Right lobe of liver (tissue), 6 donors: ENCODE measurements around the gene MRPL24. TPM values are rescaled to one million over a fixed set of nuclear protein-coding genes. Genes with fewer than 3 reads are reported as not detected.

Experiments
- ATAC-seq, 4 donors: fragments of 200-7000 bp; cut with Tn5 transposase; one replicate each; pipeline ENCODE4 v1.9.1; 2020; ENCODE audit warnings: mild to moderate bottlenecking in 4 of 4, moderate library complexity in 4 of 4
- DNase-seq, 3 donors: peaks; one replicate each; pipeline ENCODE4 v3.0.0-alpha.2; 2020
- H3K27ac ChIP-seq, 3 donors: fragments of 200-600 bp; one replicate each; pipeline ENCODE4 v1.8.0; 2022
- H3K27me3 ChIP-seq, 2 donors: fragments of 200-600 bp; one replicate each; pipeline ENCODE4 v1.8.0; 2022
- H3K36me3 ChIP-seq, 4 donors: fragments of 200-600 bp; sonication (generic) in 1 of 4; one replicate each; pipeline versions ENCODE4 v1.5.1 to v1.8.0; 2017 to 2022; ENCODE audit warnings: control low read depth in 1 of 4
- H3K4me1 ChIP-seq, 4 donors: fragments of 200-600 bp; sonication (generic) in 1 of 4; one replicate each; pipeline versions ENCODE4 v1.5.1 to v1.8.0; 2017 to 2022; ENCODE audit warnings: control low read depth in 1 of 4
- H3K4me3 ChIP-seq, 3 donors: fragments of 200-600 bp; one replicate each; pipeline ENCODE4 v1.8.0; 2022
- H3K9me3 ChIP-seq, 4 donors: fragments of 200-600 bp; sonication (generic) in 1 of 4; one replicate each; pipeline versions ENCODE4 v1.5.1 to v1.8.0; 2017 to 2022; ENCODE audit warnings: control low read depth in 1 of 4
- CTCF ChIP-seq, 4 donors: fragments of 200-600 bp in 3 of 4; fragments of 450-650 bp in 1 of 4; IDR thresholded peaks; one replicate each; pipeline versions ENCODE4 v1.5.1 to v1.8.0; 2016 to 2022; ENCODE audit warnings: antibody characterized with exemption in 4 of 4, mild to moderate bottlenecking in 2 of 4
- POLR2A ChIP-seq: fragments of 450-650 bp; IDR thresholded peaks from one replicate; pipeline ENCODE4 v1.6.1; 2017; ENCODE audit warnings: antibody characterized with exemption, mild to moderate bottlenecking
- WGBS: methylation state at CpG from one replicate; pipeline ENCODE4 v1.1.6; 2018; ENCODE audit warnings: low coverage, low lambda C conversion rate; ENCODE audit not compliant: insufficient coverage; ENCODE audit errors: missing lambda C conversion rate; 5-methylcytosine and 5-hydroxymethylcytosine counted together
- intact Hi-C, 2 donors: fragments of 100-400 bp; cut with DNase I; formaldehyde crosslinking; loops; one replicate each; pipeline versions ENCODE4 v1.11.2 to v1.14.1; 2022
- total RNA-seq, 6 experiments: library from RNA; depleted of rRNA in 2 of 6; stranded (reverse); fragments of >200 nt in 2 of 6; fragmentation: NEBNext Ultra II Directional in 3 of 6; extraction: Animal tissue kit (Norgen Biotek cat#: 25700) in 3 of 6; gene quantifications; one replicate each; pipeline versions ENCODE4 v1.1.0 to v1.2.4, GENCODE V29; 2016 to 2023
- donor health status: DM: no; HTN: yes; CAD: no.
- donor health status: DM: no; HTN: no; CAD: no.
- donor health status: DM: no; HTN: no; CAD: no.
- donor health status: DM: no; HTN: yes; CAD: no.
- donor health status: DM: no; HTN: yes; CAD: no.

The MRPL24 gene
- total RNA-seq, 6 experiments from 2014 or later: 47.2 to 83.2 (median 61.4) TPM

GRCh38 chr1:156705918-156706656 lies 34.8 kb downstream of the MRPL24 start:
- Histone ChIP-seq H3K27ac (no peak overlapping the region), H3K9me3 (no peaks in the 10 kb centered on the region), H3K36me3 (no peaks in the 10 kb centered on the region), H3K4me3 (peak overlapping the region; percentile 1 to 13 (median 12)), H3K4me1 (peaks cover 0 to 16% (median 9%) of the 10 kb centered on the region in 4 donors), H3K27me3 (peaks cover 0 to 31% of the 10 kb centered on the region in 2 donors)
- DNase-seq (no peak), ATAC-seq (peak in 3 of 4 donors; percentile 23 to 58 (median 28))
- no peak for TF ChIP-seq POLR2A
- peak; percentile 40 to 61 (median 54) for TF ChIP-seq CTCF (IDR thresholded peaks at IDR 0.05)
- intact Hi-C loops: no loop called here
- WGBS: 3% methylated on average over 31 of the region's 45 CpGs

- Histone ChIP-seq H3K27me3 (peaks cover 0 to 31% of the 10 kb centered on the region in 2 donors), H3K27ac (no peak within 1 kb of the TSS), H3K4me3 (peak within 1 kb of the TSS; percentile 1 to 13 (median 12)), H3K4me1 (peaks cover 0 to 16% (median 9%) of the 10 kb centered on the region in 4 donors), H3K9me3 (no peaks in the 10 kb centered on the region), H3K36me3 (no peaks in the 10 kb centered on the region)
- 0% methylated on average over 5 of the region's 42 CpGs for WGBS
- intact Hi-C loops: no loop called here
- TF ChIP-seq CTCF (IDR thresholded peaks at IDR 0.05) (no peak), POLR2A (no peak)
- DNase-seq (no peak), ATAC-seq (peak in 1 of 4 donors; percentile 18)
These were observed 35.5 kb downstream of the MRPL24 start, which contains the start of gene CRABP2 for GRCh38 chr1:156705321-156705917. Gene CRABP2 (minus strand): TSS chr1:156705583. CDS start chr1:156705446, 137 bp downstream.

- H3K27ac ChIP-seq: no peak overlapping the region
- WGBS: no CpG with 5 or more reads among the region's 29 CpGs
- peaks cover 0 to 31% of the 10 kb centered on the region in 2 donors for H3K27me3 ChIP-seq
- DNase-seq (peak in 1 of 3 donors; percentile 42), ATAC-seq (peak in 2 of 4 donors; percentile 13 to 67)
- H3K9me3 ChIP-seq: no peaks in the 10 kb centered on the region
- TF ChIP-seq CTCF (IDR thresholded peaks at IDR 0.05) (no peak), POLR2A (no peak)
- no peak overlapping the region for H3K4me3 ChIP-seq
- intact Hi-C loops: no loop called here
- H3K4me1 ChIP-seq: peaks cover 0 to 16% (median 9%) of the 10 kb centered on the region in 4 donors
- H3K36me3 ChIP-seq: no peaks in the 10 kb centered on the region
These were observed 36.0 kb downstream of the MRPL24 start for GRCh38 chr1:156704930-156705320.

- H3K4me3 ChIP-seq: no peak overlapping the region
- ATAC-seq (no peak), DNase-seq (no peak)
- intact Hi-C loops: no loop called here
- WGBS: 39% methylated on average over 6 of the region's 10 CpGs
- H3K9me3 ChIP-seq: no peaks in the 10 kb centered on the region
- H3K4me1 ChIP-seq: peaks cover 0 to 16% (median 9%) of the 10 kb centered on the region in 4 donors
- peaks cover 0 to 31% of the 10 kb centered on the region in 2 donors for H3K27me3 ChIP-seq
- TF ChIP-seq POLR2A (no peak), CTCF (IDR thresholded peaks at IDR 0.05) (no peak)
- H3K27ac ChIP-seq: no peak overlapping the region
- H3K36me3 ChIP-seq: no peaks in the 10 kb centered on the region
These were observed 36.6 kb downstream of the MRPL24 start for GRCh38 chr1:156704166-156704711.
